Inflammatory macrophage treated with lipopolysaccharide for 1 hour (primary cell): Measurements from ENCODE around the gene PDGFC.
"Not testable (repeated sequence)": the region's sequence is repeated elsewhere in the genome, so short reads cannot be mapped to it uniquely, and the experiment has no call there.

Experiments used
- DNase-seq, 2 donors: peaks; one replicate each; pipeline ENCODE4 v3.0.0-alpha.2; 2020 to 2022

The PDGFC gene

DNA sequence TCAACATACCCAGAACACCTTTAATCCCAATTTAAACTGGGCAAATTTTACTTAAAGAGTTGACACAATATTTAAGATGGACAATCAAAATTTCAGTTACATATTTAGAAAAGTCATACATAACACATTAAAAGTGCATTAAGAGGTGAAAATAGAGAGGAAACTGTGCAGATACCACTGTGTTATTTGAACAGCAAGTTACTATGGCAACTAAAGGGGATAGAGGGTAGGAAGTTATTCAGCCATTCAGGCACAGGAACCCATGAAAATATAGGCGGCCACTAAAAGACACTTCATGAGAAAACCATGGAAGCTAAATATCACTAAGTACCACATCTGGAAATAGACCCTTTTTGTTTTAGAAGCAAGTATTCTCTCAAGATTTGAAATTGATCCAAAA is 75.1 kb downstream of the PDGFC start:
- no peak for DNase-seq

DNA sequence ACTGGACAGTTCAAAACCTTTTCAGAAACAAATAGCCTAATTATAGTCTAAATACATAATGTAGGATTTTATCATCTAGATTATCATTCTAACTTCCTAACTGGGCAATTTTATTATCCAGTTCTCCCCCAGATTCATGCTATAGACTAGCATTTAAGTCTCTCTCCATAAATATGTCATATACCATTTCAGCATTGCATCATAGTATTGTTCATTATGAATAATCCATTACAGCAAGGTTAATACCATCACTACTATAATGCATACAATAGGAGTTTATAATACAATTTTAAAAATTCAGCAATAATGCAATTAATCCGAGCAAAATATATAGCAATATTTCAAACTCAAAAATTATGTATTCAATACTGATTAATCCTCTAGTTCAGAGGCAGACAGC is 77.4 kb downstream of the PDGFC start:
- no peak for DNase-seq

DNA sequence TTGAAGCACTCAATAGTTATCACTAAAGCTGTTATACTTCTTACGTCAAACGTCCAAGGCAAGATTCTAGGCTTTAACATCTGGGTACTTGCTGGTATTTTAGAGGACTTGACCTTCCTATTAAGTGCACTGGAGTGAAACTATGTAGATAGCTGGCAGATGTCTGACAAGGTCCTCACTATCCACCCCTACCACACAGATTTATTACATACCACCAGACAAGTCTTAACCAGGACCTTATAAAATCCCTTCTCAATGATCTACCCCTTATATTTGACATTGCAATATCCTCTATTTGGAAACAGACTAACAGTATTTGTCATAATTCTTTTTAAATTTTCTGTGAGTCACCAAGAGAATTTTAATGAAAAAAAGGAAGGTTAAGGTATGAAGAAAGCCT is 78.8 kb downstream of the PDGFC start:
- DNase-seq: peak; percentile 58 to 68

DNA sequence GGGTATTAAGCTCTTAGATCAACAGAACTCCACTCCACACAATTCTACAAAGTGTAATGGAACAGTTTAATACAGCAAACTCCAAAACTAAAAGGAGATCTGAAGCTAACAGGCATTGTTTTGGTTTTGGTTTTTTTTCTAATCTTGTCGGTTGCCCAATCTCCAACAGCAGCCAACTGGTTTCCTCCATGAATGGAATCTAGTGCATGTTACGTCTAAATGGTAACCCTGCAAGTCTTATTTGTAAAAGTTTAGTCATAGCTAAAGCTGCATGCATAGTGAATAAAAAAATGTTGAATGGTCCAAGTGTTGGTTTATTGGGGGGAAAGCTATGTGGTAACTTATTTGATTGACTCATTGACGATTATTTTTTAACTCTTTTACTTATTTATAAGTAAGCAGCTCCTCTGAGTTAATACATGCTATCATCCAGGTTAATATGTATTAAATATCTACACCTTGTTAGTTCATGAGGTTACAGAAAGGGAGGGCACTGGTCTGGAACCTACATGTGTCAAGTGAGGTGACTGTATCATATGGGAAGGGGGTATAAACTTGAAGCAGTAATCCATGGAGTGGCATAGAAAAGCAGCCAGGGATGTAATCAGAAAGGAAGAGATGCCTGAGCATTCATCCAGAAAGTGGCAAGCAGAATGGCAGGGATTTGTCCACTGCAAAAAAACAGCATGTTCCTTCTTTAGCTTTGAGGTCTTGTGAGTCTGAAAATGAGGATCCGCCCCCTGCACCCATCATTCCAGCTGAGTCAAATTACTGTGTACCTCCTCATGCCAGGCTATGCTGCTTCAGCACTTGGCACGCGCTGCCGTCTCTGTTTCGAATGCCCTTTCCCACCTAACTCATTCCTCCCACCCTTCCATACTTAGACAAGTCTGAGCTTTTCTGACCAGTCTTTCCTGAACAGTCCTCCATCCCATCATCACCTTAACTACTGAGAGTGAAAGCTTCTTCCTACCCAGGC is 81.7 kb downstream of the PDGFC start:
- DNase-seq: peak in 1 of 2 donors; percentile 31

DNA sequence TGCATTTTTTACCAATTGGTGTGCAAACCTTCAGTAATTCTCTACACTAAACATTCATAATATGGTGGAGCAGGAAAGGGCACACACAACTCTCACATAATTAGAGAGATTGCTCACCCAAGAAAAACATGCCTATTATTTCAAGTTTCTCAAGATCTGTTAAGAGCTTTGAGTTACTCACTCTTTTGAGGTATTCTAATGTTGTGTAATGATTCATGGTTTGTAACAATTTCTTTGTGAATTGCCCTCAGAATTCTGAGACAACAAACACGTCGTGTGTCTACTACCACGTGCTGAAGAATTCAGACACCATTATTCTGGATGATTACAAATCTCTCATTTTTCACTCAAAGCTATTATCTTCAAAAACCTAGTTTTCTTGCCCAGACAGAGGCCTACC is 82.8 kb downstream of the PDGFC start:
- peak; percentile 23 to 28 for DNase-seq

DNA sequence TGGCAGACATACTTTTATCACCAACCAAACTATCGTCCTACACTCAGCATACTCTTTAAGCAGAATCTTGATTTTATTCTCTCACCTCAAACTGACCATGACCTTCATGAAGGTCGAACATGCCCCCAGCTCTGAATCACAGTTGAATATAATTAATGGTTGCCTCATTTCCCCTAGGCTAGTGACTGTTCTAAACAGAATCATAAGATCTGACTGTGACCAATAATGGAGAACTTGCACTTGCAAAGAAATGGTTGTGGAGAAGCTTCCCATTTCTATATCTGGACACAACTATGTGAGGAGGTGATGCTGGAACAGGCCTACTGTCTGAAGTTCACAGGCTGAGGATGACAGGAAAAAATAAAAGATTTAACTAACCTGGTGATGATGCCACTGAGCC is 85.1 kb downstream of the PDGFC start:
- DNase-seq: peak; percentile 20 to 24

DNA sequence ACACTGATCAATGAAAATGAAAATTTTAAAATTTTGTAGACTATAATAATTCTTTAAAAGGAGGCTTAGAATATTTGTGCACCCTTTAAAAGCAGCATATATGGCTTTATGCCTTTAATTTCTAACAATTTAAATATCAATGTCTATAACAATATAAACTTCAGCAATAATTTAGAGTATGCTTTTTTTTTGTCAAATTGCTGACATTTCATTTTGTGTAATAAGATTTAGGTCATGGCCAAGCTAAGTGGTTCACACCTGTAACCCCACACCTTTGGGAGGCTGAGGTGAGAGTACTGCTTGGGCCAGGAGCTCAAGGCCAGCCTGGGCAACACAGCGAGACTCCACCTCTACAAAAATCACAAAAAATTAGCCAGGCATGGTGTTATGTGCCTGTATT is 86.2 kb downstream of the PDGFC start:
- no peak for DNase-seq

DNA sequence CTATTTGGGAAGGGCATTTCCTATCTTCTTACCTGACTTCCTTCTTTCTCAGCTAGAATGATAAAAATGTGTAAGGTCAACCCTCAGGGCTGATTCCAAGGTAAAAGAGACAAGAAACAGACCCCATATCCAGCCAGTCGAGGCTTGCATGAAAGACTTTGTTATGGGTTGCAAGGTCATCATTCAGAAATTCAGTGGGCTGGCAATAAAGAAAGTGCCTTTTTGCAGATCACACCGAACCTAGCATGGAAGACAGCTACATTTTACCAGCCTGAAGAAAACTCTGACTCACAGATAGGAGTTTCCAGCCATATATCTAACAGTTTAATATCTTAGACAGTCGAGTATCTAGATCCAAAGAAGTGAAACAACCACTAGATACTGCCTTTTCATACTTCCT is 87.4 kb downstream of the PDGFC start:
- no peak for DNase-seq

DNA sequence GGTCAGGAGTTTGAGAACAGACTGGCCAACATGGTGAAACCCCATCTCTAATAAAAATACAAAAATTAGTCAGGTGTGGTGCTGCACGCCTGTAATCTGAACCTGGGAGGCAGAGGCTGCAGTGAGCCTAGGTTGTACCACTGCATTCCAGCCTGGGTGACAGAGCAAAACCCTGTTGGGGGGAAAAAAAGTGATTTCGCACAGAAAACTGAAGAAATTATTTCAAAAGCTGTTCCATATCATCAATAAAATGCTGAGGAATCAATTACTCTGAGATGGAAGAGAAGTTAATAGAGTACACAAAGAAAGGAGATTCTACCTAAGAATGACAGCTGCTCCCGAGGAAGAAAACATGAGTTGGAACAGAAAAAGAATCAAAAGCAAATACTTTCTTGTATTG is 95.9 kb downstream of the PDGFC start:
- no peak for DNase-seq

DNA sequence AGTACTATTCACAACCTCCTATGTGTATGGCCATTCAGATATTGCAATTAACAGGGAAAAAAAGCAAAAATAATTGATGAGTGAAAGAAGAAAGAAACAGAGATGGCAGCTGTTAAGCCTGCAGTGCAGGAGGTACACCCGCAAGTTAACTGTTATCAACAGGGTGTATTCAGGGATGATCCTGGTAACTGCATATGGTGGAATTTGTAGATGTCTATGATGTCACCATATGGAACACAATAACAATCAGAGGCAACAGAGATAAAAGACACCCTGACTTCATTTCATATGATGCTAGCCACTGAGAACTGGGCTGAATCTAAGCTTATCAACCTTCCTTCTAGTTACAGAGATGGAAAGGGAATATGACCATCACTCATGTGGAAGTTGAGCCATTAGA is 96.5 kb downstream of the PDGFC start:
- no peak for DNase-seq

DNA sequence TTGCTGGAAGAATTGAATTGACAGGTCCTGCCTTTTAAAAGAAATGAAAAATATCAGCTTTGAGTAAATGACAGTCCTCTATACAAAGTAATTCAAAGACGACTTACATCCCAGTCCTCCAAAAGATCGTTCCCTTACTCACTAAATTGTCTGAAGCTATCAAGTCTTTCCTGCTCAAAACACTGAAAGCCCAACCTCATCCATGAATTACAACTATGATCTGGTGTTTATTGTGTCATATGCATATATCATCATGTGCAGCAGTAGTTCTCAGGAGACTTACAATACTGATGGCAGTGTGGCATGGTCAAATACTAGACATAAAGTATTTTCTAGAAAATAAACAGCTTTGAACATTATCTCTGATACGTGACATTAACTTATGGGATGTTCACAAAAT is 97.8 kb downstream of the PDGFC start:
- DNase-seq: no peak

DNA sequence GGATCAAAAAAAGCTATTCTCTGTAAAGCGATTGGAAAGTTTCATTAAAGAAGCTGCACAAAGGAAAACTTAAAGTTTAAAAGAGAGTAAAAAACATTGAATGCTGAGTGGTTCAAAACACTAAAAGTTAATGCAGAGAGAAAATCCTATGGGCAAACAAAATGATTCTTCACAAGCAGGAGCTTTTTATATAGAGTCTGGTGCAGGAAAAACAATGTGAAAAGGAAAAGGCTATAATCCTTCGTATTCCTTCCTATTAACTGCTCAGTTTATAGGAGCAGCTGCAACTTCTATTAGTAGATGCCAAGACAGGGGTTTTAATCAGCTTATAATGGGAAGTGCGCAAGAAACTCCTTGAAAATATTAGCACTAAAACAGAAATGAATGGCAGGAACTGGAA is 100.7 kb downstream of the PDGFC start:
- no peak for DNase-seq

DNA sequence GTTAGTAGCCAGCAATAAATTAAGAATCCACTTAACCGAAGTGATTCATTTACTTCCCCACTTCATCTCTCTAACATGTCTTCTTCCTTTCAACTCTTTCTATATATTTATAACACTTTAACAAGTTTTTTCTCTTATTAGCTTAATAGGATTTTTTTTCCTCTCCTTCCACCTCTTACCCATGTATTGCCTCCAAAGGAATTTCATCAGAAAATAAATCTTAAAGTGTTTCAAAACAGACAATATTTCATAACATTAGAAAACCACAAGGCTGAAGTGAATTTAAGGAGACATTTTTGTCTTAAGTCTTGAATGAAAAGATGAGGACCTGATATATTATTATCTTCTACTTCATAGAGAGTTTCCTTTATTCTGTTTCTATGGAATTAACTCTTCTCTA is 101.5 kb downstream of the PDGFC start:
- peak; percentile 61 to 69 for DNase-seq

DNA sequence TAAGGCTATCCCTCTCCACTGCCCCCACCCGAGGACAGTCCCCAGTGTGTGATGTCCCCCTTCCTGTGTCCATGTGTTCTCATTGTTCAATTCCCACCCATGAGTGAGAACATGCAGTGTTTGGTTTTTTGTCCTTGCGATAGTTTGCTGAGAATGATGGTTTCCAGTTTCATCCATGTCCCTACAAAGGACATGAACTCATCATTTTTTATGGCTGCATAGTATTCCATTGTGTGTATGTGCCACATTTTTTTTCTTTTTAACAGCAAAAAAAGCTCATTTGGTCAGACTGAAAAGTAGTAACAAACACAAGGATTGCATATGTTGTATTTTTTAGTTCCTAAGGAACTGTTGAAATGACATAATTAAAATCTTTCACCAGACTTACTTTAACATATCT is 105.5 kb downstream of the PDGFC start:
- DNase-seq: not testable (repeated sequence)

DNA sequence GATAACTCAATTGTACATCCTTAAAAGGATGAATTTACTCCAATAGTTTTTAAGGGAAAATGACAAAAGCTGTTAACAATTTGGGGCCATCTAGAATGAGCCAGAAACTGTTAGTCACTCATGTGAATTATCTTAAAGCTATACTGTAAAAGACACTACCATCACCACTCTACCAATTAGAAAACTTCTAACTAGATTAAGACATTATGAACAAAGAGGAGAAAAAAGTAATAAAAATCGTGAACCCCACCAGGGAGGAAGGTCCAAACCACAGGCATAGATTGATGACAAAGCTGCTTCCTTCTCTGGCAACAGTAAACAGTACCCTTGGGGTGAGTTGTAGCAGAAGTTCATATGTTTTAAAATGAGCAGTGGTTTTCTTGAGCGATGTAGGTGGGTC is 106.1 kb downstream of the PDGFC start:
- no peak for DNase-seq

DNA sequence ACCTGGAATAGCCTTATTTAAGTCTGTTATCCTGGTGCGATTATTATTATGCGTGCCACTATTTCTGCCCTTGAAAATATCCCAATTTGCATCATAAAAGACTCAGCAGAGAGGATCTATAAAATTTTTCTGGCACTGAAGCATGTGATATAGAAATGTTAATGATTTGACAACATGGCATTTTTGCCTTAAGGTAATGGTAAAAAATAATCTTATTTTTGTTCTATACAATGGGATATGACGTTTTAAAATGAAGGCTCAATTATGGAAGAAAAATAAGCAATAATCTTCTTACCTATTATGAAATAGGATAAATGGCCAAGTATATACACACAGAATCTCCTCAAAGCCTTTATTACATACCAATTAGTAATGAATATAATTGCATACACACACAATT is 113.5 kb downstream of the PDGFC start:
- no peak for DNase-seq

DNA sequence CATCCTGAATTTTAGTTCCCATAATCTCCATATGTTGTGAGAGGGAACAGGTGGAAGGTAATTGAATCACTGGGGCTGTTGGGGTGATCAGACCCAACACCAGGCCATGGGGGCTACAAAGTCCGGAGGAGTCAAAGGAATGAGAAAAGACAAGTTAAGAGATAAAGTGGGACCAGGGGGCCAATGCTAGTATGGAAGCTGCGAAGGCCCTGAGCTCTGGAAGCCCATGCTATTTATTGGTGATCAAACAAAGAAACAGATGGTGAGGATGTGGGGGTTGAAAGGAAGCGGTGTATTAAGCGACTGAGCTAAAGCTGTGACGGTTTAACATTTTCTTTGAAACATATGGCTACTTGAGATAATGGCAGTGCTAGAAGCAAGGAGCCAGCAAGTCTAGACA is 132.8 kb downstream of the PDGFC start:
- no peak for DNase-seq

DNA sequence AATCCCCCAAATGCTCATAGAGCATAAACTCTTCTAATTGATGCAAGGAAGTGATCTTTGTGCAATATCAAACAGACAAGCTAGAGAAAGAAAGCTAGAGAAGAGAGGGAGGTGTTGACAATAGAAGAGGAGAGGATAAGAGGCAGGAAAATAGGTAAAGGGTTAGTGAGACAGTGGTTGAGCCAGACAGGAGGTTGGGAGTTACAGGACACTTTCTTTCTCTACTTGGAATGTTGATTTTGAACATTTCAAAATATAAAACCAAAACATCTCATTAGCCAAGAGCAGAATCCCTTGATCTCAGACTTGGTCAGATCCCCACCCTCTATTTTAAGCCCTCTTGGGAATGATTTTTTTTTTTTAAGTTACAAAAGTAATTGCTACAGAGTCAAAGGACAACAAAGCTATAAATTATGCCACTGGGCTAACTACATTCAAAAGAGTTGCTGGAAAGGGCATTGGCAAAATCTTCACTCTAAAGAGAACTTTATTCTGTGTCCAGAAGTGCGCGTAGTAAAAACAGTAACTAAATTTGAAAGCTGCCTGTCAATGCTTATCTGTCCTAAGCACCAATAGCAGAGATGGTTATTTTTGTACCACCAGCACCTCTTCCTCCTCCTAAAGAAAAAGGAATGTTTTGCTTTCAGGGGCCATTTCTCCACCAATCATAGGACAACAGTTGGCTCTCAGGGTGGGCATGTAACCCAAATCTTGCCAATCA is 133.8 kb downstream of the PDGFC start:
- no peak for DNase-seq

DNA sequence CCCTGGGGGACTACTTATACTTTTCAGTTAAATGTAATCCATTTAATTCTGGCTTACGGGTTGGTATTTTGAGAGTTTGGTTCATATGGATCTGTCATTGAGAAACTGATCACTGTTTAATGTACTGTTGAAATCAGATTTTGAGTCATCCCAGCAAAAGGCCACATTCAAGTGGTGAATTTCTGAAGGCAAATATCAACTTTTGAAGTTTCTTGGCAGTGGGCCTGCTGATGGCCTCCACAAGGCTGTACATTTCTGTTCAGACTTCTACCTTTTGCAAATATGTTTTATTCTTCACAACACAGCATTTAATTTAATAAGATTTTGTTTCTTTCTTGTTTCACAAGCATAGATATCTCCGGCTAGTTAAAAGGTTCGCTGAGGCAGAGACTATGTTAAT is 138.7 kb downstream of the PDGFC start:
- no peak for DNase-seq

DNA sequence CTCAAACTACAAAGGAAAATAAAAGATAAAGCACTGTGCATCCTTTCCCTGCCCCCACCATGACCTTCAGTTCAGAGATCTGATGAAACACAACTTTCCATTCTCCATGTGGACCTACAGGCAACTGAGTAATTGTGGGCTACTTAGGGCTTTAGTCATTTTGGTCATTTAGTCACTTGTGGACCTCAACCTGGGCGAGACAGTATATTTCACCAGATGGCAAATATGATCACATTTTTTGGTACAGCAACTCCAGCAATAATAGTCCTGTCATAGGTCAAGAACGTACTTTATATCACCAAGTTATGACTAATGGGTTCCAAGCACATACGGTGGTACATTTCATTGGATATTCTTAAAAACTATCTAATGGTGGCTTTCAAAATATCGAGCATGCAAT is 141.2 kb downstream of the PDGFC start:
- peak; percentile 8 to 29 for DNase-seq

DNA sequence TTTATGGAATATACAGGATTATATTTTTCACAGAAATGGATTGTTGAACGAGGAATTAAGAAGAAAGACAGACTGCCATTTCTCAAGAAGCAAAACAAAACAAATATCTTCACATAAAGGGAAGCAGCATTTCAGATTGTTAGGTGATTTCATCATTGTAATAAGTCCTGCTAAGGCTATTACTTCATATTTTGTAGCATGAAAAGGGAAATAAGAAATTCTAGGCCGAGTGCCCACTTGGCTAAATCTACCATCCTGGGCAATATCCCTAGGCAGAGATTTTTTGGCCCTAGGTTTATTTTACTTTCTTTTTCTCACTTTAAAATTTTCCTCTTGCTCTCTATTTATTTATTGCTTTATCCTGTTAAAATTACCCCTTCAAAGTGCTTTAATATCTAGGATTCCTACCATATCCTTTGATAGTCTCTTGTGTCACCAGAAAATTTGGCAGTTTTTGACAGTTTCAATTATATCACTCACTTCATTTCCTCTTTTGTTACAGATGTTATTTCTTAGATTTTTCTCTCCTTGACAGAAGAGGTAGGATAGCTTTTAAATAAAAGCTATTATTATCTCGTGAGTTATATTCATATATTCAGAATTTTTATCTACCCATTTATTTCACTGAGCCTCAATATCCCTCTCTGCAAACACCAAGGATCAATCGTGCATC is 142.3 kb downstream of the PDGFC start:
- DNase-seq: peak; percentile 83 to 90

DNA sequence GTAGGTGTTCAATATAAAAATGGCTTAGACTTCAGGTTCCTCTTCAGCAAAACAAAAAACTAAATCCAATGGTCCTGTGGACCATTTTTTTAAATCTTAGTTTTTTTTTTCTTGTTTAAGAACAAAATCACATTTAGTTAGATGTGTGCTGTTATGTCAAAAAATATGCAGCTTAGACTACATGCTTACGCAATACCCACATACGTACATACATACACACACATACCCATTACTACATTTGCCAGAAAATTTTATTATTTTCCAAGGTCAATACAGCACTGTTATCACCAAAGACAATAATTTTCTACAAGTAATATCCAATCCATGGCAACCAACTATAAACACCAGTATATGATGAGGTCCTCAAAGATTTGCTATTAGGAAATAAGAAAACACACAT is 144.1 kb downstream of the PDGFC start:
- DNase-seq: no peak

DNA sequence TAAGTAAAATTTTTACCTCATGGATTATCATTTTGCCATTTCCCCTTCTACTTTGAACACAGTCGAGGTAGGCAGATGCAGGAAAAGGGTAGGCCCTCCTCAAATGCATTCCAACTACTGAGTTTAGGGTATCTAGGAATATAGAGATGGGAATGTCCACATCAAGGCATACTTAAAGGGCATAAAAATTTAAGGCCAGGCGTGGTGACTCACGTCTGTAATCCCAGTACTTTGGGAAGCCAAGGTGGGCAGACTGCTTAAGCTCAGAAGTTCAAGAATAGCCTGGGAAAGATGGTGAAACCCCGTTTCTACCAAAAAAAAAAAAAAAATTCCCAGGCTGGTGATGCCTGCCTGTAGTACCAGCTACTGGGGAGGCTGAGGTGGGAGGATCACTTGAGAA is 146.5 kb downstream of the PDGFC start:
- no peak for DNase-seq
